Fibroblast of pulmonary artery (primary cell): ENCODE measurements around the gene MRO.
"Not testable (repeated sequence)": the region's sequence is repeated elsewhere in the genome, so short reads cannot be mapped to it uniquely, and the experiment has no call there.

Experiments used
- DNase-seq: peaks from one replicate; pipeline ENCODE4 v3.0.0-alpha.2; 2010; ENCODE audit warnings: low read depth
- H3K4me3 ChIP-seq: replicated peaks from 2 replicates; pipeline ENCODE4 v1.5.1; 2011; ENCODE audit warnings: low read depth, mild to moderate bottlenecking, control low read depth, low read length, moderate library complexity
- CTCF ChIP-seq: IDR thresholded peaks from 2 replicates; pipeline ENCODE4 v1.5.1; 2011; ENCODE audit warnings: mild to moderate bottlenecking, control low read depth, low read length, inconsistent platforms; ENCODE audit errors: missing control alignments

Gene MRO

GRCh38 chr18:50839341-50839740, 19.5 kb upstream of the MRO start:
- no peak overlapping the region for H3K4me3 ChIP-seq
- no peak for TF ChIP-seq CTCF
- no peak for DNase-seq

GRCh38 chr18:50836521-50836957, 16.7 kb upstream of the MRO start:
- no peak overlapping the region for H3K4me3 ChIP-seq
- TF ChIP-seq CTCF: no peak

GRCh38 chr18:50833496-50833895, 13.7 kb upstream of the MRO start:
- not testable (repeated sequence) for H3K4me3 ChIP-seq, DNase-seq

More at GRCh38 chr18:50836521-50836957, 16.7 kb upstream of the MRO start:
- peak; percentile 86 for DNase-seq

GRCh38 chr18:50832754-50833153, 12.9 kb upstream of the MRO start:
- no peak for DNase-seq
- TF ChIP-seq CTCF: no peak
- H3K4me3 ChIP-seq: no peak overlapping the region

GRCh38 chr18:50830544-50830943, 10.7 kb upstream of the MRO start:
- no peak for TF ChIP-seq CTCF
- H3K4me3 ChIP-seq: no peak overlapping the region
- DNase-seq: no peak

GRCh38 chr18:50829644-50830043, 9.8 kb upstream of the MRO start:
- no peak for TF ChIP-seq CTCF
- DNase-seq: no peak

GRCh38 chr18:50826027-50826426, 6.2 kb upstream of the MRO start:
- no peak for DNase-seq
- TF ChIP-seq CTCF: no peak
- no peak overlapping the region for H3K4me3 ChIP-seq

More at GRCh38 chr18:50829644-50830043, 9.8 kb upstream of the MRO start:
- H3K4me3 ChIP-seq: no peak overlapping the region
